Esophagus squamous epithelium (tissue), 4 donors: Measurements from ENCODE around the gene GPR3.
"Not testable (repeated sequence)": the region's sequence is repeated elsewhere in the genome, so short reads cannot be mapped to it uniquely, and the experiment has no call there.

ENCODE experiments used
- POLR2A ChIP-seq, 4 donors: fragments of 450-650 bp; IDR thresholded peaks; one replicate each; pipeline ENCODE4 v1.6.1; 2017; ENCODE audit warnings: antibody characterized with exemption in 4 of 4, mild to moderate bottlenecking in 4 of 4, moderate library complexity in 3 of 4
- TF ChIP-seq, protein P1 (sequence below), 6 experiments: fragments of 450-650 bp in 4 of 6; fragments of 200-600 bp in 2 of 6; sonication (generic) in 2 of 6; IDR thresholded peaks; one replicate each; pipeline ENCODE4 v1.5.1; 2016 to 2019; ENCODE audit warnings: antibody characterized with exemption in 6 of 6, mild to moderate bottlenecking in 4 of 6, moderate library complexity in 4 of 6

GRCh38 chr1:27406791-27407190 is 14.4 kb downstream of the GPR3 start:
- not testable (repeated sequence) for TF ChIP-seq POLR2A (IDR thresholded peaks at IDR 0.05)
- TF ChIP-seq, protein P1, sequence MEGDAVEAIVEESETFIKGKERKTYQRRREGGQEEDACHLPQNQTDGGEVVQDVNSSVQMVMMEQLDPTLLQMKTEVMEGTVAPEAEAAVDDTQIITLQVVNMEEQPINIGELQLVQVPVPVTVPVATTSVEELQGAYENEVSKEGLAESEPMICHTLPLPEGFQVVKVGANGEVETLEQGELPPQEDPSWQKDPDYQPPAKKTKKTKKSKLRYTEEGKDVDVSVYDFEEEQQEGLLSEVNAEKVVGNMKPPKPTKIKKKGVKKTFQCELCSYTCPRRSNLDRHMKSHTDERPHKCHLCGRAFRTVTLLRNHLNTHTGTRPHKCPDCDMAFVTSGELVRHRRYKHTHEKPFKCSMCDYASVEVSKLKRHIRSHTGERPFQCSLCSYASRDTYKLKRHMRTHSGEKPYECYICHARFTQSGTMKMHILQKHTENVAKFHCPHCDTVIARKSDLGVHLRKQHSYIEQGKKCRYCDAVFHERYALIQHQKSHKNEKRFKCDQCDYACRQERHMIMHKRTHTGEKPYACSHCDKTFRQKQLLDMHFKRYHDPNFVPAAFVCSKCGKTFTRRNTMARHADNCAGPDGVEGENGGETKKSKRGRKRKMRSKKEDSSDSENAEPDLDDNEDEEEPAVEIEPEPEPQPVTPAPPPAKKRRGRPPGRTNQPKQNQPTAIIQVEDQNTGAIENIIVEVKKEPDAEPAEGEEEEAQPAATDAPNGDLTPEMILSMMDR (IDR thresholded peaks at IDR 0.05), result not testable (repeated sequence)
